HG03039 (cell line): Measurements from ENCODE around the gene SLC6A6.

Experiments used
- ATAC-seq: cut with Tn5 transposase; IDR thresholded peaks from one replicate; pipeline ENCODE4 v1.9.1; 2021; ENCODE audit warnings: mild to moderate bottlenecking, moderate library complexity; ENCODE audit not compliant: unreplicated experiment

The SLC6A6 gene

DNA sequence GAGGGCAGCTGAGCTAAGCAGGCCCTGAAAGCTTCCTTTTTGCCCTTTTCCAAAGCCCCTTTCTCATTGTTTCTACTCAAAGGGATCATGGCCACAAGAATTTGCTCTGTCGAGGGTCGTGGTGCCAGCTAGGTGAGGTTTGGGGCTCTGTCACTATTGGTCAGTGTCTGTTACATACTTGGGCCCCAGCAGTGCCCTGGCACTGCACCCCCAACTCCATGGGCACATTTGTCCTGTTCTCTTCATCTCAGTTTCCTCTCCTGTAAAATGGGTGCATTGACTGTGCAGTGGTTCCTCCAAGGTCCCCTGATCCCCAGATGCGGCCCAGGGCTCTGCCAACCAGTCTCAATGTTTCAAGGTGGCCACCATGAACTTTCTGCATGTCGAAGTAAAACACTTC is 62.1 kb downstream of the SLC6A6 start:
- no peak for ATAC-seq

DNA sequence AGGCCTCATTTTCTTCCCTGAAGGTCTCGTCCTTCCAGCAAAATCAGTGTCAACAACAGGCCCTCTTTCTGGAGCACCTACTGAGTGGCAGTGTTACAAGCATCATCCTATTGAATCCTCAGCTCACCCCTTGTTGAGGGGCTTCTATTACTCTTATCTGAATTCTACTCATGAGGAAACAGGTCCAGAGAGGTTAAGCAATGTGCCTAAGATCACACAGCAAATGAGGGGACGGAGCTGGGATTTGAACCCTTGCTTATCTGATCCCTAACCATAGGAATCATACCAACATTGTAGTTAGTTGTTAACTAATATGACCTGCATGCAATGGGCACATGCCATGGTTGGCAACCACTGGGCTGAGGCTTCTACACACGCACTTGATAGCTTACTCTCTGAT is 63.0 kb downstream of the SLC6A6 start:
- no peak for ATAC-seq

DNA sequence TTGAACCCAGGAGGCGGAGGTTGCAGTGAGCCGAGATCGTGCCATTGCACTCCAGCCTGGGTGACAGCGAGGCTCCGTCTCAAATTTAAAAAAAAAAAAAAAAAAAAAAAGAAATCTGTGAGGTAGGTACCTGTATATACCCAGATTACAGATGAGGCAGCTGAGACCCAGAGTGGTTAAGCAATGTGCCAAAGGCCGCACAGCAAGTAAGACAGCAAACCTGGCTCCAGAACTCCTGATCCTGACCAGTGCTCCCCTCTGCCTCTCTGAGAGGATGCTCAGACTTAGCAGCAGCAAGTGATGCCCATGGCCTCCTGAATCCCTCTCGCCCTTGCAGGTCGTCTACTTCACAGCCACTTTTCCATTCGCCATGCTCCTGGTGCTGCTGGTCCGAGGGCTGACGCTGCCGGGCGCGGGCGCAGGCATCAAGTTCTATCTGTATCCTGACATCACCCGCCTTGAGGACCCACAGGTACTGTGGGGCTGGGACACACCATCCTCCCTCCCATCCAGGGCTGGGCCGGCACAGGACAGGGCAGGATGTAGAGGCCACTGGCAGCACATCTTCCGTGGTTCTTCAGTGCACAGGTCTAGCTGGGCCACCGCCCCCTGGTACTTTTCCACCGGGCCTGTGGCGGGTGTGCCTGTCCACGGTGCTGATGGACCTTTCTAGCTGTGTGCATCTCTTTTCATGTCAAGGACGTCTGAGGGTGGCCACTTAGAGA is 63.9 kb downstream of the SLC6A6 start:
- no peak for ATAC-seq

DNA sequence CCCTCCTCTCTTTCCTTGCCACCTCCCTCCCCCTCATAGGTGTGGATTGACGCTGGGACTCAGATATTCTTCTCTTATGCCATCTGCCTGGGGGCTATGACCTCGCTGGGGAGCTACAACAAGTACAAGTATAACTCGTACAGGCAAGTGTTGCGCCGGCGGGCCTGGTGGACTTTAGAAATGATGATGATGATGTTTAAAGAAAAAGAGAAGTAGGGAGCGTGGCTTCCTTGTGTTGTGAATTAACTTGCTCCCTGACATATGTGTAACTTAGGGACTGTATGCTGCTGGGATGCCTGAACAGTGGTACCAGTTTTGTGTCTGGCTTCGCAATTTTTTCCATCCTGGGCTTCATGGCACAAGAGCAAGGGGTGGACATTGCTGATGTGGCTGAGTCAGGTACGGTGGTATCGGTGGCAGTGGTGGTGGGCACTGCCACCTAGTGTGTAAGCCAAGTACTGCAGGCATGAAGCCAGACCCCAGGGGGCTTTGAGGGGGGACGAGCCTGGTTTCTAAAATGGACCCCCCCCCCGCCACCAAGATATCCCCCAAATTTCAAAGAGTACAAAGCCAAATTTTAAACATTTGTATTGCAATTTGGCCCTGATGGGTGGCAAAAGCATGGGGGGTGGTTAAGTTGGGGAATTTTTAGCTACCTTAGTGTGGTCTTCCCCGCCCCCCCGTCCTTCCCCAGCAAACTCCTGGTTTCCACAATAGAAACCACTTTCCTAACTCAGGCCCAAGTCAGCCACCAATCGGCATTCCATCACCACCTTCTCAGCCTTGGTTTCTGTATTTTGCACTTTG is 65.6 kb downstream of the SLC6A6 start:
- ATAC-seq, result no peak

DNA sequence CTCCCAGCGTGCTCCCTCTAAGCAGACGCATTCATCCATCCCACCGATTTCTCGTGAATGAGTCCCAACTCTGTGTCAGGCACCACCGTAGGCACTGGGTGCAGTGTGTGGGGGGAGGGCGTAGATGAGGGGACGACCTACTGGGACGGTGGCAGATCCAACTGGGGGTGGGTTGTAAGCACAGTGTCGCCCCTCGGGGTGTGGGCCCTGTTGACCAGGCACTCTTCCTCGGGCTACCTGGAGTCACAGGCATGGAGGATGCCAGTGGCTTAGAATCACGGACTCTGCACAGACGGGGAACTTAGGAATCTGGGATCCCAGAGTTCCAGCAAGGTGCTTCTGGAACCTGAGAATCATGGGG is 66.2 kb downstream of the SLC6A6 start:
- ATAC-seq, result no peak

DNA sequence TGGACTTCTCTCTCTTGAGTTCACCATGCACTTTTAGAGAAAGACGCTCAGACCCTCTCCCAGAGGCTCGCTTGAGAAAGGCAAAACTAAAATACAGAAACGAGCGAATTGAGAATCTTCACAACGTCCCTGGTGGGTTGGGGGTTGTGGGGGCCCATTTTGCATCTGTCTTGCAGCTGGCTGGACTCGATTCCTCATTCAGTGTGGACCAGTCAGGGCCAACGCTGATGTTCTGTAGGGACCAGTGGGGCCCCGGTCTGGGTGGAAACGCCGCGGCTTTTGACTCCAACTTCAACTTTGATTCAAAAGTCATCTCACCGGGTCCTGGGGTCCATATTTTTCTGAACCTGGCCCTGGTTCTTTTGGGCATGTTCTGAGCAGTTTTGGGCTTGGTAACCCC is 68.1 kb downstream of the SLC6A6 start:
- no peak for ATAC-seq

DNA sequence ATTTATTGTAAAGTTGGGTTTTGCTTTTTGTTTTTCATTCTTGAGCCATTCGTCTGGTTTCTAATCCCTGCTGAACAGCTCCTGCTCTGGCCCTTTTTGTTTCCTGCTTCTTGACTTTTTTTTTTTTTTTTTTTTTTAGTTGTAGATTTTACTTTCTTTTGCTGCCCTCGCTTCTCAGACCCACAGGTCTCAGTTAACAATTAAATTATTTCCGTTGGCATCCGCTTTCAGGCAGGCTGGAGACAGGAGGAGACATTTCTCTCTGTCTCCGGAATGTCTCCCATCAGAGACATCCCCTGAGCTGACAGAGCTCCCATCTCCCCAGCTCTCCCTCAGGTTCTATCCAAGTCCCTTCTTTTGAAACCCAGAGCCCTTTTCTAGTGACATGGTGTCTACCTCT is 68.6 kb downstream of the SLC6A6 start:
- no peak for ATAC-seq

DNA sequence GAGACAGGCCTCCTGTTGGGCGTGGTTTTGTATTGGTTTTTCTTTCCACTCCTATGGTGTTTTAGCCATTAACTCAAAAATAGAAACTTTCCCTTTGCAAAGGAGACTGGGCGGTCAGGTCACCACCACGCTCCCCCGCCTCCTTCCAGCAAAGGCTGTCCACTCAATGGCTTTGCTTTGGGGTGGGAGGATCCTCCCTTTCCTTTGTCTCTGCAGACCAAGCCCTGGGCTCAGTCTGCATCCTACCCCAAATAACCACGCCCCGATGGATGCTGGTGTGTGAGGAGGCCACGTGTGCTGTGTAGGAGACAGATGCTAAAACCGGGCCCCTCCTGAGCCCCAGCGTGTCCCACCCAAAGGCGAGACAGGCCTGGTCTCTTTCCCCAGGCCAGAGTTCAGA is 69.3 kb downstream of the SLC6A6 start:
- ATAC-seq, result no peak

DNA sequence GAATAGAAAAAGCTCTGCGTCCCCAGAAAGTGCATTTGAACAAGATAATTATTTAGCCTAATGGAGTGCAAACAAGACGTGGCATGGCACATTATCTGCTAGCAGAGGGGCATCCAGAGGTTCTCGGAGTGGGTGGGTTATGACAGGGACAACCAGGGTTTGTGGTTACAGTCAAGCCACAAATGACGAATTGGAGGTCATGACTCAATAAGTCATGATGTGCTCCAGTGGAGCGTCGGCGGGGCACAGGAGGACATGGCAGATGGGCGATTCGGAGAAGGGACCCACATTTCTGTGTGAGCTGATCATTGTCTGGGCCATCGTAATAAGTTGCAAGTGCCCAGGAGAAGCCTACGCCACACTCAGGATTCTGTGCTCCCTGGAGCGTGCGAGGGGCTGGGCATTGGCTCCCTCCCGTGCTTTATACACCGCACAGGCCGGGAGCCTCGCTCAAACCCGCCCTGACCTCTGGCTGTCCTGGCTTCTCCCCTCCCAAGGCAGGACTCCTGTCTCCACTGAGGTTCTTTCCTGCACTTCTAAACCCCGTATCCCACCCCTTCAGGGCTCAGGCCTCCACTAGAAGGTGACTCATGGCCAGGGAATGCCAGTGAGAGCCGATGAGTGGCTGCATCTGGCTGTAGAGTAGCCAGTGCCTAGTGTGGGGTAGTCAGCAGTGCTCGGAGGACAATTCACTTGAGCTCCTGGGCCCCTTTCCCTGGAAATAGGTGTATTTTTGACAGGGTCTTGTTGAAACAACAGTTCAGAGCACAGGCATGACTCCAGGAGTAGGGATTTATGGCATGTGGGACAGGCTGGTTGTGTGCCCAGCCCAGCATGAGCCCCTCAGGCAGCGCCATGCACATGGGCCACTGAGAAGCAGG is 70.3 kb downstream of the SLC6A6 start:
- ATAC-seq, result no peak

DNA sequence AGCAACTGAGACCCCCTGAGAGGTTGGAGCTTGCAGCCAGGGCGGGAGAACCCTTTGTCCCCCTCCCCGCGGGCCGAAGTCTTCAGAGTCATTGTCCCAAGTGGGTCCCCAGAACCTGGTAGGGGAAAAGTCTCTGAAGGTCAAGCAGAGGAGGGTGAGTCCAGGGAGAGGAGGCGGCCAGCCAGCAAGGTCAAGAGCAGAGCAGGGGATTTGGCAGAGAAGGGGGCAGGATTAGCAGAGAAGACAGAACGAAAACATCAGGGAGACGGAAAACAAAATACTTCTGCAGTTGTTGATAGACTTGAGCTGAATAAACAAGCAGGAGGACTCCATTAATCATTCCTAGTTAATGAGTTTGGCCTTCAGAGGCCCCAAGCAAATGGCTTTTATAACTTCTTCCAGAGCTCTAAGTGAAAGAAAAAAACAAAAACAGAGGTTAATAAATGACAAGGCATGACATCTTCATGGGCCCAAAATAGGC is 71.0 kb downstream of the SLC6A6 start:
- ATAC-seq, result no peak

DNA sequence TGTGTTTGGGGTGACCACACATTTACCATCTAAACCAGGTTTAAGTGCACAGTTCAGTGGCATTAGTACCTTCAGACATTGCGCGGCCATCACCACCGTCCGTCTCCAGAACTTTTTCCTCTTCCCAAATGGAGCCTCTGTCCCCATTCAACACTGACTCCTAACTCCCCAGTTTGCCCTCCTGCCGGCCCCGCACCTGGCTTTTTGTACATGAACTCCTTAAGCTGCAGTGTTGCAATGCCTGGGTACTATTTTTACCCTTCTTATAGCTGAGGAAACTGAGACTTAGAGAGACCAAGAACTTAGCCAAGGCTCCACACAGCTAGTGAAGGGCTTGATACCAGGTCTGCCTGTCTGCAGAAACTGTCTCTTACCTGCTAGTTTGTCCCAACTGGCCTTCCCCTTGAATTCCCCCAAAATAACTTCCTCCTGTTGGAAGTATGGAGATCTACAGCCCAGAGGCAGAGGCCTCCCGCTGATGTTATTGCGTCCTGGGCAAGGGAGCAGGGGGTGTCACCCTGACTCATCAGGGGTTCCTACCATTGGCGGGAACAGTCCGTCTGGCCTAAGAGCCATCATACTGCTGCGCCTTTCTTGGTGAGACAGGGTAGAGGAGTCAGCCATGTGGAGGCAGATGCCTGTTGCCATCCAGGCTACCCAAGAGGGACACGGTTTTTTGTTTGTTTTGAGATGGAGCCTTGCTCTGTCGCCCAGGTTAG is 72.1 kb downstream of the SLC6A6 start:
- no peak for ATAC-seq

DNA sequence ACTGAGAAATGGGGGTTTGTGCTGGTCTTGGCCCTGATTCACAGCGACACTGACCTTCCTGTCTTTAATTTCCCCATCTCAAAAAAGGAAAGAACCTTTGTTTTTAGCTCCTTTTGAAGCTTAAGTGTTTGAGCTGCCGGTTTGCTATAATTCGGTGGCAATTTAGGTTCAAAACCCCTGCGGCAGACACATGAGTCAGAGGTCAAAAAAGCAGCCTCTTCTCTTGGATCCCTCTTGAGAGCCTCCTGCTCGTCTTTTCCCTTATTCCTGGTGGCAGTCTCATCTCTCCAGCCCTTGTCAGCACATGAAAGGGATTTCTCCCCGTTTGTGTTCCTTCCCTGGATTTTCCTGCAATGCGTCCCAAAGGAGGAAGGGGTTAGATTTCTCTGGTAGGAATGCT is 73.2 kb downstream of the SLC6A6 start:
- no peak for ATAC-seq

DNA sequence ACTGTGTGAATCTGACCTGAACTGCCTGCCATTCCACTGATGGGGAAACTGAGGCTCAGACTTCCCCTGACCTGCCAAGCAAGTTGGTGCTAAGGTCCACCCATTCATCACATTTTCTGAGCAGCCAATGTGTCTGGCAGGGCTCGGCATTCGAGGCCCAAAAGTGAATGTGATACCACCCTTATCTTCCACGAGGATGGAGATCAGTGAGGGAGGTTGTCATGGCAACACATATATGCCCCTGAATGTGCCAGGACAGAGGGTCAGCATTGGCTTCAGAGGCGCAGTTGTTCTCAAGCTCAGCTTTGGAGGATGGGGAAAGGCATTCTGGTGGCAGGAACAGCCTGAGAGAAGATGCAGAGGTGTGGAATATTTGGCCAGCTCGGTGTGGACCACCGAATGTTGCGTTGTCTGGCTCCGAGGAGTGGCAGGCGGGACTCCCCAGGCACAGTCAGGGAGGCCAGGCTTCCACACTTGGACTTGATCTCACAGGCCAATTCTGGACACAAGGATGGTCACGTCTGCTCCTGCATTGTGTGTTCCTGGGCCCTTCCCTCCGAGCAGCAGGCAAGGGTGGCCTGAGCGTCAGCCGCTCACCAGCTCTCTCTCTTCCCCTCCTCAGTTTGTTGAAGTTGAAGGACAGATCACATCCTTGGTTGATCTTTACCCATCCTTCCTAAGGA is 74.3 kb downstream of the SLC6A6 start:
- no peak for ATAC-seq

DNA sequence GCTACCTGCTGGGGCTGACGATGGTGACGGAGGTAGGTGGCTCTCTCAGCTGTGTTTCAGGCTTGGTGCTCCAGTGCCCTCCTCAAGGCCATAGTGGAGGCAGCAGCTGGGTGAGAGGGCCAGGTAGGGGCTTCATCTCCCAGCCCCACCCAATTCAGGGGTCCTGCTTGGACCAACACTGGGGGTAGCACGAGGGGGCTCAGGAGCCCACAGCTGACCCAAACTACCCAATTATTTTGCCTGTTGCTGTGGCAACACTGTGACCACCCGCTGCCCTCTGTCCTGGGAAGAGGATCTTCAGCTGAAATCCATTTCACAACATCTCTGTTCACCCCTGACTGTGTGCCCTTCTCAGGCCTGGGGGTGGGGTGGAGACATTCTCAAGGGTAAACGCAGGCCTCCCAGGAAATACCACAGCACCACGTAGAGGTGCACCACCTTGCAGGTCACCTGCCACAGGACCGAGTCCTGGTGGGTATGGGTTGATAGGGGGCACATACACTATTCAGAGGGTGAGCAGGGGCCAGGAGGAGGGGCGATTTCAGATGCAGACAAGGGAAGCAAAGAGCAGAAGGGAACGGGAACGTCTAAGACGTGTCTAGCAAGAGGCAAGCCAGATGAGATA is 75.0 kb downstream of the SLC6A6 start:
- ATAC-seq, result no peak

DNA sequence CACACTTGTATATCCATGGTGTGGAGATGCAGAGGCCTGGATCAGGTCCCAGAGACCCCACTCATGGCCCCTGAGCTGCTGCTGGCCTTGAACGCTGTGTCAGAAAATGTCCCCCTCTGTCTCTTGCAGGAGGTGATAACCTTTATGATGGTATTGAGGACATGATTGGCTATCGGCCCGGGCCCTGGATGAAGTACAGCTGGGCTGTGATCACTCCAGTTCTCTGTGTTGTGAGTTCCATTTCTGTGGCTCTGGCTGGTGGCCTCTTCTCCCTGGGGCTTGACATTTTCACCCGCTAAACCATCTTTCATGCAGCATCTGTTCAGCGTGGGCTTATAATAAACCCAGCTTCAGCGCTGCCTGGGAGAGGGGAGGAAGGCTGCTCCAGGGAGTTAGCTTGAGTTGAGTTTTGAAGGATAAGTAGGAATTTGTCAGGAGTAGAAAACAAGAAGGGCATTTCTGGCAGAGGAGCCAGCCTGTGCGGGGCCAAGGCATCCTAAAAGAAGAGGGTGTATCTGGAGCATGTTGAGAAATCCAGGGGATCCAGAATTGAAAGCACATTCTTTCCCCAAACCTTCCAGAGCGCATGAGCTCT is 76.6 kb downstream of the SLC6A6 start:
- no peak for ATAC-seq

DNA sequence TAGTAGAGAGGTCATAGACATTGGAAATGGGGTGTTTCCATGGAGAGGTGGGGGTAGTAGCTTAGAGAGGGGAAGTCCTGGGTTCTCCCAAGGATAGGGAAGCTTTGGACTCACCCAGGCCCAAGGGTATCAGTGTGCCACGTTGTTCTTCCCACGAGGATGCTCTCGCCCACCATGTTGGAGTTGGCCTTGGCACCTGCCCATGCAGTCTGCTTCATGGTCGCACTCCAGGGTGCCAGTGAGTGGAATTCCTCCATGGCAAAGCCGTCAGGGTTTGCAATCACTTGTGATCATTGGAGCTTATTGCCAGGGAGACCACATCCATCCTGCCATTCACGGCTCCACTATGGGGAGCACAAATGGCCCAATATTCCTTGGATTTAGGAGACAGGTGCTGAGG is 77.2 kb downstream of the SLC6A6 start:
- no peak for ATAC-seq

DNA sequence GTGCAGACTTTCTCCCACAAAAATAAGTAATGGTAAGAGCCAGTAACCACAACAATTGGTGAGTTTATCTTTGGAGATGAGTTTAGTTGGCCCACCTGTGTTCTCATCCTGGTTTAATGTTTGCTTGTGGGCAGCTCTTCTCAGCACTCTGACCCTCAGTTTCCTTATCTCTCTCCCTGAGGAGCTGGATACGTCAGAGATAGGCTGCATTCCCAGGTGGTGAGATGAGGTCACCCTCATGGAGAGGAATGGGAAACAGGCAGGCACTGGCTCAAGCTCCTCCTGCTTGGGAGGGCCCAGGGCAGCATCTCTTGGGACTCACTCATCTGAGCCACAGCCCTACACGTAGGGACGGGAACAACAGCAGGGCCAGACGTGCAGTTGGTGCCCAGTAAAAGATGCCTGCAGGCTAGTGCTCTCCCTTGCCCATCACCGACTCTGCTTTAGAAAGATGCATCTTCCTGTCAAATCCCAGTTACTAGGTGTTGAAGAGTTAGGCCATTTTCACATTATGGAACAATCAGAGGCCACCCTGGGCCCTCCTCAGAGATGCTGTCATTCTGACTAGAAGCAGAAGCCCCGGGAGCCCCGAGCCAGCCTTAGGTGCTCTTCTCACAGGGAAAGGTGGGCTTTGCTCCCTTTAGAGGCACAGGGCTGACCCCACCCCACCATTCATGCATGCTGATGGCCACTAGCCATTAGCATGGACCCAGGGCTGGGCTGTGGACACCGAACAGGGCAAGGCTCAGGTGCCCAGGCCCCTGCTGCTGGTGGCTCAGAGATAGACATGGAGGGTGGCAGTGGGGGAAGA is 78.0 kb downstream of the SLC6A6 start:
- no peak for ATAC-seq

DNA sequence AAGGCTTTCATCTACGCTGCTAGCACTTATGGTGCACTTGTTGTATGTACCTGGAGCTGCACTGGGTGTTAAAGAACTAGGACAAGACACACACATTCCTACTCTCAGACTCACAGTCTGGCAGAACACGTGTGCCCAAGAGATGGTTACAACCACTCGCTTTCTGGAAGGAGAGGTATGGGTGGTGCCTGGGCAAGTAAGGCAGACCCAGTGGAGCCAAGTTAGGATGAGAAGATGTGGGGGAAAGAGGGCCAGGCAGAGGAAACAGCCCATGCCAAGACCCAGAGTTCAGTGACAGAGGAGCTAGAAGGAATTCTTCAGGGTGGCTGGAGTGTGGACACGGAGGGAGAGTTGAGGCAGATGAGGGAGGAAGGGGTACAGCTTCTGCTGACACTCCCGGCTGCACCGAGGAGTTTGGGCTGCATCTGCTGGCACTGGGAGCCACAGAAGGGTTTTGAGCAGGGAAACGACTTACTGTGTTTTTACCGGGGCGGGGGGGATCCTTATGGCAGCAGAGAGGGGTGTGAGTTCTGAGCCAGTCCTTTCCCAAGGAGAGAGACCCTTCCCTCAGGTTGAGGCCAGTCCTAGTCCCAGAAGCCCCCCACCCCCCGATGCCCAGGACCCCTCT is 78.7 kb downstream of the SLC6A6 start:
- ATAC-seq, result no peak
